Motor neuron (in vitro differentiated cells): ENCODE results near the gene LRRC3. TPM values are rescaled to one million over a fixed set of nuclear protein-coding genes. Genes with fewer than 3 reads are reported as not detected.
A peak's percentile ranks its signal among the peaks of the same experiment; 100 is the strongest.

Experiments used
- ATAC-seq, 8 experiments: fragments of 200-7000 bp; cut with Tn5 transposase; replicated peaks in 6 of 8; 2 replicates each; pipeline ENCODE4 v1.8.0; 2021; ENCODE audit warnings: mild to moderate bottlenecking in 8 of 8, moderate library complexity in 8 of 8
- H3K27ac ChIP-seq, 2 donors: fragments of 250-450 bp; sonication (Bioruptor Pico); 2 replicates each; pipeline ENCODE4 v1.9.0; 2021; ENCODE audit warnings: antibody characterized with exemption in 2 of 2, mild to moderate bottlenecking in 2 of 2, moderate library complexity in 1 of 2
- H3K4me1 ChIP-seq, 2 donors: fragments of 250-450 bp; sonication (Bioruptor Pico); replicated peaks in 1 of 2; 2 replicates each; pipeline ENCODE4 v1.6.1; 2021; ENCODE audit warnings: antibody characterized with exemption in 2 of 2, mild to moderate bottlenecking in 2 of 2, moderate library complexity in 1 of 2
- H3K4me3 ChIP-seq, 5 donors: fragments of 250-450 bp; sonication (Bioruptor Pico); 2 replicates each; pipeline ENCODE4 v1.9.0; 2021; ENCODE audit warnings: antibody characterized with exemption in 5 of 5, mild to moderate bottlenecking in 5 of 5, moderate library complexity in 4 of 5
- WGBS, 10 experiments: fragments of 450-650 bp; shearing (Covaris generic); methylation state at CpG; one replicate each; pipeline ENCODE4 v1.0.0; 2022; 5-methylcytosine and 5-hydroxymethylcytosine counted together
- in situ Hi-C, 9 experiments: fragments of 400-800 bp; cut with MboI; loops; one replicate each; pipeline ENCODE4 v1.15.0; 2021; ENCODE audit warnings: low sequenced_read_pairs in 9 of 9, low pct_unique_long_range_greater_than_20kb in 2 of 9; ENCODE audit not compliant: unreplicated experiment in 9 of 9
- total RNA-seq, 8 experiments: library from RNA; unstranded; fragments of 300-600 nt; gene quantifications; 2 replicates each; pipeline versions ENCODE4 v1.2.3 to v1.2.4, GENCODE V29; 2022

The LRRC3 gene
- total RNA-seq, 8 experiments from 2014 or later: 0.18 to 4.8 (median 2.6) TPM

DNA sequence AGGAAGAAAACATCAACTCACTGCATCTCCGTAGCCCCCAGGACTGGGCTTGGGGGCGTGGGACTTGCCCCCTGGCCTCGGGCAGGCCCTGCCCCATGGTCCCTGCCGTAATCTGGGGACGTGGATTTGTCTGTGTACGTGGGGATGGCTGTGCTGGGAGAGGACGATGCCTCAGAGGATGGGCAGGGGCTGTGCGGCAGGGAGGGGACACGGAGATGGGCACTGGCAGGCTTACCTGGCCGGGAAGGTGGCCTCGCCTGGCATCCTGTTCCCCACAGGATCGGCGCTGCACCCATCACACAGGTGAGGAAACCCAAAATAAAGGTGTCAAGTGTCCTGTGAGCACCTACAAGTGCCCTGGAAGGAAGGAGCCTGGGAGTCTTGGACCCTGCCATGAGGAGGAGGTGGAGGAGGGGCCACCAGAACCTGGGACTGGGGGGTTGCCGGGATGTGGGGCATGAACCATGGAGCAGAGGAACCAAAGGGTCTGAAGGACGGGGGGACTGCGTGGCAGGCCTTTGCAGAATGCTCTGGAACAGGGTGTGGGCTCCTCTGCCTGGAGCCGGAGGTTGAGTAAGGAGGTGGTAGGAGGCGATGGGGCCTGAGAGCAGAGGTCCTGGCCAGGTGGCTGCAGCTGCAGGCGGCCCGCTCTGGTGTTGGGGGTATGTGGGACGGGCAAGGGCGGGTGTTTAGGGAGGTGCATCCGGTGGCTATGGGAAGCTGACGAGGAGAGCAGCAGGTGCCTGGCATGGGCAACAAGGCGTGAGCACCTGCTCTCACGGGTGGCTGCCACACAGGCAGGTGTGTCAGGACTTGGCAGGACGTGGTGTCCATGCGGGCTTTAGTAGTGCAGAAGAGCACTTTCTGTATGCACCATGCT lies 27.8 kb upstream of the LRRC3 start:
- no peak overlapping the region for H3K4me3 ChIP-seq
- in situ Hi-C loops: no loop called here
- no peak for ATAC-seq
- no peaks in the 10 kb centered on the region for H3K4me1 ChIP-seq
- WGBS, 10 experiments: 40 to 89% (median 80%) methylated on average over 1 to 10 of the region's 28 CpGs; no CpG with 5 or more reads in 3 of the 10 experiments
- no peak overlapping the region for H3K27ac ChIP-seq

DNA sequence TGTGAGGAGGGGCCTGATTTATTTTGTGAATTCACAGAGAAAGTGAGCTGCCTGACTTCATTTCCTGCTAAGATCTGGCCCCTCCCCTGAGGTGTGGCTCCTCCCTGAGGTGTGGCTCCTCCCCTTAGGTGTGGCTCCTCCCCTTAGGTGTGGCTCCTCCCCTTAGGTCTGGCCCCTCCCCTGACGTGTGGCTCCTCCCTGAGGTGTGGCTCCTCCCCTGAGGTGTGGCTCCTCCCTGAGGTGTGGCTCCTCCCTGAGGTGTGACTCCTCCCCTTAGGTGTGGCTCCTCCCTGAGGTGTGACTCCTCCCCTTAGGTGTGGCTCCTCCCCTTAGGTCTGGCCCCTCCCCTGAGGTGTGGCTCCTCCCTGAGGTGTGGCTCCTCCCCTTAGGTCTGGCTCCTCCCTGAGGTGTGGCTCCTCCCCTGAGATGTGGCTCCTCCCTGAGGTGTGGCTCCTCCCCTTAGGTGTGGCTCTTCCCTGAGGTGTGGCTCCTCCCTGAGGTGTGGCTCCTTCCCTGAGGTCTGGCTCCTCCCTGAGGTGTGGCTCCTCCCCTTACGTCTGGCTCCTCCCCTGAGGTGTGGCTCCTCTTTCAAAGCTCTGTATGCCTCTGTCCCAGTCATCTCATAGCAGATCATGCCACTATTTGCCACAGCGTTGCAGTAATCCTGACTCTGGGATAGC lies 26.9 kb upstream of the LRRC3 start:
- H3K4me1 ChIP-seq: no peaks in the 10 kb centered on the region
- in situ Hi-C loops: no loop called here
- WGBS, 10 experiments: 33 to 100% (median 67%) methylated on average over 1 to 2 of the region's 3 CpGs; no CpG with 5 or more reads in 3 of the 10 experiments
- peak in 1 of 8 experiments; percentile 31 for ATAC-seq
- H3K27ac ChIP-seq: no peak overlapping the region
- H3K4me3 ChIP-seq: no peak overlapping the region

DNA sequence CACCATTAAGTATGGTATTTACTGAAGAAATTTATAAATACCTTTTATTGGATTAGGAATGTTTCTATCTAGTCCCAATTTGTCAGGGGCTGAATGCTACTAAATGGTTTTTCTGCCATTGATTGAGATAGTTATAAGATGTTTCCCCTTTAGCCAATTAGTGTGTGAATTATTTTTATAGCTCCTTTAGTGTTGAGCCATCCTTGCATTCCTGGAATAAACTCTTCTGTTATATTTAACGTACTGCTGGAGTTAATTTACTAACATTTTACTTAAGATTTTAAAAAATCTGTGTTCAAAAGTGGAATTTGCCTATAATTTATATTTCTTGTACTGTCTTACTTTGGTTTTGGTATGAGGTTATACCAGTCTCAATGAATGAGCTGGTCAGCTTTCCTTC lies 25.4 kb upstream of the LRRC3 start:
- in situ Hi-C loops: no loop called here
- no peak for ATAC-seq
- H3K4me1 ChIP-seq: no peaks in the 10 kb centered on the region
- no peak overlapping the region for H3K4me3 ChIP-seq
- 0 to 75% (median 11%) methylated on average over 1 of the region's 1 CpG; no CpG with 5 or more reads in 1 of the 10 experiments for WGBS, 10 experiments
- no peak overlapping the region for H3K27ac ChIP-seq

DNA sequence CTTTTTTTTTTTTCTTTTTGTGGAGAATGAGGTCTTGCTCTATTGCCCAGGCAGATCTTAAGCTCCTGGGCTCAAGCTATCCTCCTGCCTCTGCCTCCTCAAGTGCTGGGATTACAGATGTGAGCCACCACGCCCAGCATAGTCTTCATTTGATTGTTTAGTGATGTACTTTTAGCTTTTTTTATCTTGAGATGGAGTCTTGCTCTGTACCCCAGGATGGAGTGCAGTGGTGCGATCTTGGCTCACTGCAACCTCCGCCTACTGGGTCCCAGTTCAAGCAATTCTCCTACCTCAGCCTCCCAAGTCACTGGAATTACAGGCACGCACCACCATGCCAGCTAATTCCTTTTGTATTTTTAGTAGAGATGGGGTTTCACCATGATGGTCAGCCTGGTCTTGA lies 24.0 kb upstream of the LRRC3 start:
- 0 to 86% (median 70%) methylated on average over 1 to 3 of the region's 4 CpGs; no CpG with 5 or more reads in 2 of the 10 experiments for WGBS, 10 experiments
- H3K4me3 ChIP-seq: no peak overlapping the region
- ATAC-seq: no peak
- in situ Hi-C loops: no loop called here
- no peaks in the 10 kb centered on the region for H3K4me1 ChIP-seq
- H3K27ac ChIP-seq: no peak overlapping the region

DNA sequence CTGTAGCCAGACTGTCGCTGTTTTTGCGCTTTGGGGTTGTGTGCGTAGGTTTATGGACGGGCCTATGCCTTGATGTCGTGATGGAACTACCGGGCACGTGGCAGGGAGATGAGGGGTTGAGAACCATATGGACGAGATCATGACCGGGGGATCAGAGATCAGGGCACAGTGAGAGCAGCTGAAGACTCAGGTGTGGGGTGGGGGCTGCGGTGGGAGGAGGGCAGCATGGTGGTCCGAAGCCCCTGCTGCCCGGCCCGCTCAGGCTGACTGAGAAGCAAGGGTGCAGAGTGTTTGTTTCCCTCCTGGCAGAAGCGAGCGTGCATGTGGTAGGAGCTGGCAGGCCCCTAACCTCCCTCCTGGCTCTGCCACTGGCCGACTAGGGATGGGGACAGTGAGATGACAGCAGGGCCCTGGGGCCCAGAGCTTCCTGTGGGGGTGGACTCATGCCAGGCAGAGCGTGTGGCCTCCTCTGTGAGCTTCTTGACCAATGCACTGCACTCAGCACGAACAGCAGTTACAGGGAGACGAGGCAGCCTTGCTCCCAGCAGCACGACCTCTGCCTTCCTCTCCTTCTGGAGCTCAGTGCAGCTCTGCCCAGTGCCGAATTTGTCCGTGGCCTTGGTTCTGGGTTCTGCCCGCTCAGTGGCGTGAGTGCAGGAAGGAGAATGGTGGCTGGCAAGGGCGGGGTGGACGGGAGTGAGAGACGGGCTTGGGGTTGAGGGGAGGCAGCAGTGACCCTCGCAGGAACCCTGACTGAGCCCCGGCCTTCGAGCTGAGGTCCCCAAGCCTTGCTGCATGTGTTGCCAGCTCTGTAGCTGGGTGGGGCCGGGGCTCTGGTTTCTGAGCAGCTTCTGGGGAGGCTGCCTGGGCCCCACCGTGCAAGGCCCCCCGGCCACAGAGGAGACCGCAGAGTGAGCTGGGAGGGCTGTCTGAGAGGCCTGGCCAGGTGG lies 22.2 kb upstream of the LRRC3 start:
- WGBS, 10 experiments: 0 to 89% (median 83%) methylated on average over 1 to 11 of the region's 34 CpGs; no CpG with 5 or more reads in 4 of the 10 experiments
- in situ Hi-C loops: no loop called here
- no peak for ATAC-seq
- no peak overlapping the region for H3K27ac ChIP-seq
- H3K4me1 ChIP-seq: no peaks in the 10 kb centered on the region
- H3K4me3 ChIP-seq: no peak overlapping the region

DNA sequence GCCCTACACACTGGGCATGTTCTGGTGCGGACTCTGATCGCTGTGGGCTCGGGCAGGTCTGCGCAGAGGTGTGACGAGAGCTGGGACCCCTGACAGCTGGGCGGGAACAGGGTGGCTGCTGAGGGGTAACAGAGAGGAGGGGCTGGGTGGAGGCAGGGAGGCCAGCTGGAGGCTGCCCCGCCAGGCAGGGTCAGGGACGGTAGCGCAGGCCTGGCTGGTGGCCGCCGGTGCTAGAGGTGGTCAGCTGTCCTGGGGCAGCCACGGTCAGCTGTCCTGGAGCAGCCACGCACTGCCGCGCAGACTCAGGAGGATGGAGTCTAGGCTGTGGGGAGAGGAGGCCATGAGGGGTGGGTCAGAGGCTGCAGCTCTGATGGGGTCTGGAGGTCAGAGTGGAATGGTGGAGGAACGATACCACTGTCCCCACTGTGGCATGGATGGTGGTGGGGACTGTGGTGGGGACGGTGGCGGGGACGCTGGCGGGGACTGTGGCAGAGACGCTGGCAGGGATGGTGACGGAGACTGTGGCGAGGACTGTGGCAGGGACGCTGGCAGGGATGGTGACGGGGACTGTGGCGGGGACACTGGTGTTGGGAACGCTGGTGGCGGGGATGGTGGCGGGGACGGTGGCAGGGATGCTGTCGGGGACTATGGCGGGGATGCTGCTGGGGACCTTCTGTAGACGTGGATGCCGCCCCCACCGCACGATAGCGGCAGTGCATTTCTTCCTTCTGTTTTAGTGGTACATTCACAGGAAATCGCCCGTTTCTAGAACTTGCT lies 21.3 kb upstream of the LRRC3 start:
- in situ Hi-C loops: no loop called here
- no peaks in the 10 kb centered on the region for H3K4me1 ChIP-seq
- ATAC-seq: no peak
- WGBS, 10 experiments: 80% methylated on average over 1 of the region's 39 CpGs; no CpG with 5 or more reads in 9 of the 10 experiments
- H3K27ac ChIP-seq: no peak overlapping the region
- no peak overlapping the region for H3K4me3 ChIP-seq

DNA sequence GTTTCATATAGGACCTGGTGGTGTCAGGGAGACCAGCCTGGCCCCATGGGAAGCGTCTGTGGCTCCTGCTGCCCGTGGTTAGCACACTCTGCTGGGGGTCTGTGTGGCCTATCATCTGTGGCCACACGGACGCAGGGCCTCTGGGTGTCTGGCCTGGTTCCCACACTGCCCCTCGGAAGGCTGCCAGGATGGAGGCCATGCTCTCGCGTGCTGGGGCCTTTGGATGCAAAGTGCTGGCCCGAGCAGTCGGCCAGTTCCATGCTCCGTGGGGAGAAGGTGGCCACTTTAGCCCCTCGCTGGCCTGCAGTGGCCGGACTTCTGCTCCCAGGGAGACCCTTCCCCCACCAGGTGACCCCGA lies 20.8 kb upstream of the LRRC3 start:
- in situ Hi-C loops: no loop called here
- ATAC-seq: no peak
- H3K27ac ChIP-seq: no peak overlapping the region
- no peak overlapping the region for H3K4me3 ChIP-seq
- WGBS, 10 experiments: 69 to 80% methylated on average over 4 to 5 of the region's 13 CpGs; no CpG with 5 or more reads in 8 of the 10 experiments
- H3K4me1 ChIP-seq: no peaks in the 10 kb centered on the region

DNA sequence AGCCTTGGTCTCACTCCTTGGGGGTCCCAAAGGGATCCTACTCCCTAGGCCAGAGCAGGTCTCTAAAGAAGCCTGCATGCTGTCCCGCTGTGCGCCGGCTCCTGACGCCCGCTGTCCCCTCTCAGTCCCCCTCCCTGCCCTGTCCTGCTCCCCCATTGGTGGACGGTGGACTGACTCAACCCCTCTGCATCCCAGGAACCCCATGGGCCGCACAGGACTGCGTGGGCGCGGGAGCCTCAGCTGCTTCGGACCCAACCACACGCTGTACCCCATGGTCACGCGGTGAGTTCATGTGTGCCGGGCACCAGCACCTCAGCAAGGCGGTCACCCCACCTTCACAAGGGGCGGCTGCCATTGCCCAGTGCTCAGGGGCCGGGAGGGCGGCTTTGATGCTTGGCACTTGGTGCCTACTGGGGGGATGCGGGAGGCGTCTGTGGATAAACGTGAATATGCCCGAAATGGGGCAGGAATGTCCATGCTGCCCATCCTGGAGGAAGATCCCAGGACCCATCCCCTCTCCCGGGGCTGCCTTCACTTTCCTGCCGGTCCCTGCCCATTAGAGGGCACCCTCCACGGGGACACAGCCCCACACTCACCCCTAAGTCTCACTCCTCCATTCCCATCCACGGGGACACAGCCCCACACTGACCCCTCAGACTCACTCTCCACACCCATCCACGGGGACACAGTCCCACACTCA lies 20.2 kb upstream of the LRRC3 start:
- in situ Hi-C loops: no loop called here

DNA sequence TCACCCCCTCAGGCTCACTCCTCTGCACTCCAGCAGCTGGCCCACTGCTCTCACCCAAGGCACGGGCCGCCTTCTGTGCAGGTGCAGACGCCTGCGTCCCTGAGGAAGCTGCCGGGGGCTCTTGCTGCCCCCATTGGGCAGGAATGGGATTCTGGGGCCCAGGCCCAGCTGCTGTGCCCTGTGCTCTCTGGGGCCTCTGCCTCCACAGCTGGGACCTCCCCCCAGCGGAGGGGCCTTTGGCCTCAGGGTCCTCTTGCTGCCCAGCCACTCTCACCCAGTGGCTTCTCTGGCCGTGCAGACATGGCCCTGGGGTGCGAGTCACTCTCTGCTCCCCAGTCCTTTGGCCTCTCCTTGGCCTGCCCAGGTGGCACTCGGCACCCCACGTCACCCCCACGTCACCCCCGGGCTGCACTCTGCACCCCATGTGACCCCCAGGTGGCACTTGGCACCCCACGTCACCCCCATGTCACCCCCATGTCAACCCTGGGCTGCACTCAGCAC lies 19.1 kb upstream of the LRRC3 start:
- Histone ChIP-seq H3K4me3 (no peak overlapping the region), H3K4me1 (no peaks in the 10 kb centered on the region), H3K27ac (no peak overlapping the region)
- 0 to 100% (median 28%) methylated on average over 1 to 5 of the region's 13 CpGs; no CpG with 5 or more reads in 7 of the 10 experiments for WGBS, 10 experiments
- in situ Hi-C loops: no loop called here
- no peak for ATAC-seq

More for the DNA sequence above, 20.2 kb upstream of the LRRC3 start:
- Histone ChIP-seq H3K4me1 (no peaks in the 10 kb centered on the region), H3K4me3 (no peak overlapping the region), H3K27ac (no peak overlapping the region)
- no peak for ATAC-seq
- WGBS, 10 experiments: 40 to 93% (median 80%) methylated on average over 1 to 3 of the region's 28 CpGs; no CpG with 5 or more reads in 7 of the 10 experiments

DNA sequence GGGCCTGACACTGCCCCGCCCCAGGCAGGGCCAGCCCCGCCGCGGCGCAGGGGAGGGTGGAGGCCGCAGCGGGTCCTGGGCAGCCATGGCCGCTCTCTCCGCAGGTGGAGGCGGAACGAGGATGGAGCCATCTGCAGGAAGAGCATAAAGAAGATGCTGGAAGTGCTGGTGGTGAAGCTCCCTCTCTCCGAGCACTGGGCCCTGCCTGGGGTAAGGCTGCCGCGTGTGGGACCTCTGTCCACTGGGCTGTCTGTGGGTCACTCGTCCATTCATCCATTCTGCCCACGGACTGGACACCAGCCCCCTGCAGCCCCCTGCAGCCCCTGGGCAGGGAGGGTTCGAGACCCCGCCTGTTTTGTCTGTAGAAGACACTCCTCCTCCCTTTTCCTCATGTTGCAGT lies 18.4 kb upstream of the LRRC3 start:
- no peak overlapping the region for H3K4me3 ChIP-seq
- H3K4me1 ChIP-seq: no peaks in the 10 kb centered on the region
- no peak overlapping the region for H3K27ac ChIP-seq
- no peak for ATAC-seq
- in situ Hi-C loops: no loop called here
- WGBS, 10 experiments: 20 to 100% (median 80%) methylated on average over 1 to 9 of the region's 18 CpGs; no CpG with 5 or more reads in 5 of the 10 experiments

DNA sequence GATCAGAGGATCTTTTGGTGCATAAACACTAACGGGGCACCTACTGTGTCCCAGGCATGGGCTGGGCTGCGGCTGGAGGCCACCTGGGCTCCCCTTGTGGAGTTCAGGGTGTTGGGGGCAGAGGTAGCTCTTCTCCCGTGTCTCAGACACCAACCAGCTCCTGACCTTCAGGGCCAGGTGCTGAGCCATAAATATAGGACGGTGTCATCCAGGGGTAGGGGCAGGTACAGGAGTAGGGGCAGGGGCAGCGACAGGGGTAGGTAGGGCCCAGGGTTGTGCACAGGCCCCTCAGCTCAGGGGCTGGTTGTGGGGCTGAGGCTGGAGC lies 18.0 kb upstream of the LRRC3 start:
- H3K27ac ChIP-seq: no peak overlapping the region
- in situ Hi-C loops: no loop called here
- no peak overlapping the region for H3K4me3 ChIP-seq
- no peak for ATAC-seq
- WGBS, 10 experiments: 40 to 100% (median 100%) methylated on average over 1 of the region's 5 CpGs; no CpG with 5 or more reads in 7 of the 10 experiments
- no peaks in the 10 kb centered on the region for H3K4me1 ChIP-seq
